HepG2 (cell line): ENCODE results near the gene WDR54. TPM values are rescaled to one million over a fixed set of nuclear protein-coding genes. Genes with fewer than 3 reads are reported as not detected.

ENCODE experiments used
- ARID4A ChIP-seq: sonication (generic); formaldehyde crosslinking; IDR thresholded peaks from 2 replicates; pipeline ENCODE4 v1.5.0; 2020; ENCODE audit warnings: mild to moderate bottlenecking, missing genetic modification reagents, borderline replicate concordance
- ATF6 ChIP-seq: sonication (generic); formaldehyde crosslinking; conservative IDR thresholded peaks from 2 replicates; pipeline ENCODE4 v1.4.0; 2020; ENCODE audit warnings: missing genetic modification reagents
- BCLAF1 ChIP-seq: fragments of 450-650 bp; IDR thresholded peaks from 2 replicates; pipeline ENCODE4 v1.6.1; 2017; ENCODE audit warnings: mild to moderate bottlenecking
- E2F5 ChIP-seq: sonication (generic); formaldehyde crosslinking; conservative IDR thresholded peaks from 2 replicates; pipeline ENCODE4 v1.4.0; 2020; ENCODE audit warnings: missing genetic modification reagents
- EZH2 ChIP-seq: conservative IDR thresholded peaks from 2 replicates; pipeline ENCODE4 v1.6.1; 2012; ENCODE audit warnings: mild to moderate bottlenecking, low read depth, low read length, moderate library complexity
- FOXA3 ChIP-seq: IDR thresholded peaks from 2 replicates; pipeline ENCODE4 v1.6.1; 2016; ENCODE audit warnings: missing genetic modification reagents, missing compliant biosample characterization
- GPBP1L1 ChIP-seq: sonication (generic); formaldehyde crosslinking; IDR thresholded peaks from 2 replicates; pipeline ENCODE4 v1.5.0; 2020; ENCODE audit warnings: mild to moderate bottlenecking, missing genetic modification reagents
- HHEX ChIP-seq: IDR thresholded peaks from 2 replicates; pipeline ENCODE4 v1.6.1; 2016; ENCODE audit warnings: control low read depth
- HNRNPK ChIP-seq: fragments of 200-400 bp; formaldehyde crosslinking; IDR thresholded peaks from 2 replicates; pipeline ENCODE4 v1.6.1; 2018; ENCODE audit warnings: low read length, low read depth, moderate library complexity, mild to moderate bottlenecking; ENCODE audit not compliant: poor library complexity, severe bottlenecking
- NBN ChIP-seq: fragments of 450-650 bp; conservative IDR thresholded peaks from 2 replicates; pipeline ENCODE4 v1.6.1; 2017
- TEAD3 ChIP-seq: optimal IDR thresholded peaks from 2 replicates; pipeline ENCODE3; 2016; ENCODE audit warnings: borderline replicate concordance
- WIZ ChIP-seq: sonication (generic); formaldehyde crosslinking; IDR thresholded peaks from 2 replicates; pipeline ENCODE4 v1.5.1; 2020; ENCODE audit warnings: mild to moderate bottlenecking, missing genetic modification reagents
- ZGPAT ChIP-seq: IDR thresholded peaks from 2 replicates; pipeline ENCODE4 v1.6.1; 2016; ENCODE audit warnings: mild to moderate bottlenecking
- ZNF629 ChIP-seq: sonication (generic); formaldehyde crosslinking; conservative IDR thresholded peaks from 2 replicates; pipeline ENCODE4 v1.5.0; 2020; ENCODE audit warnings: missing genetic modification reagents
- ZNF749 ChIP-seq: sonication (generic); formaldehyde crosslinking; IDR thresholded peaks from 2 replicates; pipeline ENCODE4 v1.8.0; 2022; ENCODE audit warnings: mild to moderate bottlenecking, missing genetic modification reagents, moderate library complexity, borderline replicate concordance
- polyA plus RNA-seq, 8 experiments: library from polyadenylated mRNA; depleted of rRNA in 3 of 8; stranded (reverse) in 7 of 8; unstranded in 1 of 8; fragments of >200 nt; fragmentation: Illumina TruSeq in 4 of 8; extraction: Trizol in 4 of 8; gene quantifications; 2 replicates each; pipeline versions ENCODE4 v1.2.1 to v1.2.3, GENCODE V29; 2011 to 2016; ENCODE audit warnings: low read depth in 4 of 8, missing spikeins in 1 of 8, mixed read lengths in 1 of 8; ENCODE audit not compliant: insufficient read depth in 1 of 8
- total RNA-seq, 5 experiments: library from RNA; depleted of rRNA; stranded (reverse); fragments of >200 nt; fragmentation: Illumina TruSeq; extraction: Trizol; gene quantifications; 2 replicates each; pipeline ENCODE4 v1.2.3, GENCODE V29; 2016; ENCODE audit warnings: low read depth in 1 of 5

WDR54 gene
- total and polyA plus RNA-seq, 2 of the 13 experiments (the other 11 are each of a cell fraction or from before 2014, with no cell fraction given): 2.0 to 17.3 TPM

GRCh38 chr2:74429487-74430451 is 8.2 kb downstream of the WDR54 start (continued):
- TF ChIP-seq BCLAF1 (no peak), ZGPAT (CRISPR knock-in tag) (peak; percentile 76), ARID4A (CRISPR knock-in tag) (peak; percentile 83; the same call in 1 of the 2 replicates), E2F5 (CRISPR knock-in tag) (no peak), EZH2 (no peak), TEAD3 (CRISPR knock-in tag) (peak; percentile 93), NBN (no peak), HNRNPK (no peak), ATF6 (CRISPR knock-in tag) (no peak), HHEX (CRISPR knock-in tag) (peak; percentile 48; the same call in 1 of the 2 replicates), WIZ (peak; percentile 67; the same call in 1 of the 2 replicates), FOXA3 (CRISPR knock-in tag) (peak; percentile 43), ZNF629 (peak; percentile 89), GPBP1L1 (CRISPR knock-in tag) (no peak), ZNF749 (CRISPR knock-in tag) (no peak)
